ENCODE data around the gene BAHCC1.

BAHCC1 gene

GRCh38 chr17:81364278-81365147 lies 30.7 kb upstream of the BAHCC1 start:
- TF ChIP-seq CTCF (IDR thresholded peaks at IDR 0.05; ENCODE audit: borderline replicate concordance, control extremely low read depth, extremely low read depth, insufficient read depth, missing control alignments): no peak
- no peak for DNase-seq (ENCODE audit: low spot score)
- in situ Hi-C loops (cut with MboI; ENCODE audit: low sequenced_read_pairs, unreplicated experiment): no loop called here

- DNase-seq (ENCODE audit: low spot score): no peak
- no peak for TF ChIP-seq CTCF (IDR thresholded peaks at IDR 0.05; ENCODE audit: borderline replicate concordance, control extremely low read depth, extremely low read depth, insufficient read depth, missing control alignments)
- in situ Hi-C loops (cut with MboI; ENCODE audit: low sequenced_read_pairs, unreplicated experiment): no loop called here
These were observed 30.1 kb upstream of the BAHCC1 start for GRCh38 chr17:81365148-81365600.

- no peak for TF ChIP-seq CTCF (IDR thresholded peaks at IDR 0.05; ENCODE audit: borderline replicate concordance, control extremely low read depth, extremely low read depth, insufficient read depth, missing control alignments)
- no peak for DNase-seq (ENCODE audit: low spot score)
These were observed 29.4 kb upstream of the BAHCC1 start for GRCh38 chr17:81365601-81366585.

GRCh38 chr17:81366648-81367047 lies 28.6 kb upstream of the BAHCC1 start:
- no peak for DNase-seq (ENCODE audit: low spot score)
- TF ChIP-seq CTCF (IDR thresholded peaks at IDR 0.05; ENCODE audit: borderline replicate concordance, control extremely low read depth, extremely low read depth, insufficient read depth, missing control alignments): no peak
- in situ Hi-C loops (cut with MboI; ENCODE audit: low sequenced_read_pairs, unreplicated experiment): no loop called here

More at GRCh38 chr17:81365601-81366585, 29.4 kb upstream of the BAHCC1 start:
- in situ Hi-C loops (cut with MboI; ENCODE audit: low sequenced_read_pairs, unreplicated experiment): no loop called here

GRCh38 chr17:81367171-81367570 lies 28.1 kb upstream of the BAHCC1 start:
- DNase-seq (ENCODE audit: low spot score): no peak
- no peak for TF ChIP-seq CTCF (IDR thresholded peaks at IDR 0.05; ENCODE audit: borderline replicate concordance, control extremely low read depth, extremely low read depth, insufficient read depth, missing control alignments)
- in situ Hi-C loops (cut with MboI; ENCODE audit: low sequenced_read_pairs, unreplicated experiment): no loop called here

Data from GM13976 (cell line).